Suppressor macrophage treated with lipopolysaccharide for 1 hour (primary cell): ENCODE measurements around the gene PAPSS1.
"Not testable (repeated sequence)": the region's sequence is repeated elsewhere in the genome, so short reads cannot be mapped to it uniquely, and the experiment has no call there.

Experiments
- DNase-seq, 3 donors: peaks; one replicate each; pipeline ENCODE4 v3.0.0-alpha.2; 2020 to 2022

Gene PAPSS1

DNA sequence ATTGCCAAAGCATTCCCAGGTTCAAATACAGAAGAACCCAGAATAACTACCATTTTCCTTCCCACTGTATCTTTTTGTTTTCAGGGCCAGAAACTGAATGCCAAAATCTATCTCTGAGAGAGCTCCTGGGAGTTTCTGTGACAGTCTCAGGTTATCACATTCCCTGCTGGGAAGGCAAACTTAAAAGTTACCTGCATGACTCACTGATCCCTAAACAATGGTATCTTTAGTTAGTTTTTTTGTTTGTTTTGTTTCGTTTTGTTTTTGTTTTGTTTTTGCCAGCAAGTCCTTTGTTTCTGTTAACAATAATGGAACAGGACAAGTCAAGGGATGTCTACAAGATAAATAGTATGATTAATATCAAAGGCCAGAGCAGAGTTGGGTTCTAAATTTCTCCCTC is 34.3 kb downstream of the PAPSS1 start:
- no peak for DNase-seq

DNA sequence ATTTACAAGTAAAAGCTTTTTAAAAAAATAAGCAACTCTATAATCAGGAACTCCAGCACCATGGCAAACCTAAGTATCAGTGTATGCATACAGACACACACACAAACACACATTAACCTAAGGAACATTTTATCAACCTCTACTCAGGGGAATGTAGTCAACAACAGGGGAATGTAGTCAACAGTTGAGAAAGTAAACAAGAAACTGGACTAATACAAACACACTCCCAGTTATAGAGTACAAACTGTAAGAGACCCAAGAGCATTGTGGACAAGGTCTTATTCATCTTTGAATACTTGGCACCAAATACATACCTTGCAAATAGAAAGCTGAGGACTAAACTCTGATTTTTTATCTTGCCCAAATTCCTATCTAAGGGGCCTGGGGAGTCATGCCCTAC is 36.2 kb downstream of the PAPSS1 start:
- no peak for DNase-seq

DNA sequence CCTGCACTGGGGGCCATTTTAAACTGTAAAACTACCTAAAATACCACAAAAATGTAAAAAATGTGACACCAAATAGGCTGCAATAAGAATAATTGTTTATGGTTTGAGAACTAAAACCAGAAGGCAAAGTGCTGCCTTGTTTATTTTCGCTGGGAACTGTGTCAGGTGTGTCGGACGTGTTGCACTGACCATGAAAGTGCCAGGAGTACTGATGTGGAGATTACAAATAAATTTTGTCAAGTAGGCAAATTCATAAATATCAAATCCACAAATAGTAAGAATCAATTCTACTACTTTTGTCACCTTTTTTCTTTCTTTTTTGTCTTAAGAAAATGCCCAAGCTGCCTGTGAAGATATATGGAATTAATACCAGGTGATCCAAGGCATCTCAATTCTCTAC is 37.7 kb downstream of the PAPSS1 start:
- DNase-seq = no peak

DNA sequence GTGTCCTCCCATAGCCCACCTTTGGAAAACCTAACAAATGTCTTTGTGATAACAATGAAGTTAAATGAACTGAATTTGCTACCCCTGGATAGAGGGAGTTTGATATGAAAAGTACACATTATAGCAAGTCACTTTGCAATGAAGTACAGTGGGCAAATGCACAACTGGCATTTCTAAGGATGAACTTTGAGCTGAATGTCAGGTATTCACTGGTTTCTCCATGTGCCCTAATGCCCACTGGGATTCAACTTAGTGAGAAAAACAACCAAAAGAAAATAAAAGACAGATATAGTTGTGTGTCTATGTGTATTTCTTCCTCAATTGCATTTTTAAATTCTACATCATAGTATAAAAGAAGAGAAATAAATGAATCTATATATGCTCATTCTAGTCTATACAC is 51.0 kb downstream of the PAPSS1 start:
- no peak for DNase-seq

DNA sequence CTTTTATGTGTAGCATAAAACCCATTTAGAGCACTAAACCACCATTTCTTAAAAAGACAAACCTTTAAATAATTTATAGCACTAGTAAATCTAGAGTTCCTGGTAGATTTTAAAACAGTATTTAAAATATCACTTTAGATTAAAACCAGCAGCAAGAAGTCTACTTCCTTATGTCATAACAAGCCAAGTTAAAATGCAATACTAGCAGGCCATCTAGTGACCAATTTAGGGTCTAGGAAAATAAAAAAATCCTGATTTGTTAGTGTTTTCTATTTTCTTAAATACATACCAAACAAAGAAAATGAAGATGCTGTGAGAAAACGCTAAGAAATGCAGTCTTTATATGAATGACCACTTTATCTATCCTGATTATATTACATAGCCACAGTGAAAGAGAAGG is 53.9 kb downstream of the PAPSS1 start:
- peak; percentile 3 to 38 (median 23) for DNase-seq

DNA sequence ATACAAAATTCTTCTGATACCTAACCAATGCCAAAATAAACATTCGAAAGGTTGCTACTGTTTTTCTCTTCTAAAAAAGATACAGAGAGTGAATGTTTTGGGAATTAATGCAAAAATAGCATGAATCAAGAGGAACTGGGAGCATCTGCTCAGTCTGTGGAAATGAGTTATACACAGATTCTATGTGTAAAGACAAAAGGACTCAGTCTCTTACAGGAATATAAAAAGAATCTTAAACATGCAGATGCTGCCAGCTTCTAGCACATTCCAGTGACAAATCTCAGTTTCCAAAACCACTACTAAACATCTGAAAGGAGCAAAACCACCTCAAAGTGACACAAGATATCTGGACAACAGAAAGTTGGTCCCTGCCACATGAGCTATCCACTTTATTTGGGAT is 55.0 kb downstream of the PAPSS1 start:
- DNase-seq = no peak

DNA sequence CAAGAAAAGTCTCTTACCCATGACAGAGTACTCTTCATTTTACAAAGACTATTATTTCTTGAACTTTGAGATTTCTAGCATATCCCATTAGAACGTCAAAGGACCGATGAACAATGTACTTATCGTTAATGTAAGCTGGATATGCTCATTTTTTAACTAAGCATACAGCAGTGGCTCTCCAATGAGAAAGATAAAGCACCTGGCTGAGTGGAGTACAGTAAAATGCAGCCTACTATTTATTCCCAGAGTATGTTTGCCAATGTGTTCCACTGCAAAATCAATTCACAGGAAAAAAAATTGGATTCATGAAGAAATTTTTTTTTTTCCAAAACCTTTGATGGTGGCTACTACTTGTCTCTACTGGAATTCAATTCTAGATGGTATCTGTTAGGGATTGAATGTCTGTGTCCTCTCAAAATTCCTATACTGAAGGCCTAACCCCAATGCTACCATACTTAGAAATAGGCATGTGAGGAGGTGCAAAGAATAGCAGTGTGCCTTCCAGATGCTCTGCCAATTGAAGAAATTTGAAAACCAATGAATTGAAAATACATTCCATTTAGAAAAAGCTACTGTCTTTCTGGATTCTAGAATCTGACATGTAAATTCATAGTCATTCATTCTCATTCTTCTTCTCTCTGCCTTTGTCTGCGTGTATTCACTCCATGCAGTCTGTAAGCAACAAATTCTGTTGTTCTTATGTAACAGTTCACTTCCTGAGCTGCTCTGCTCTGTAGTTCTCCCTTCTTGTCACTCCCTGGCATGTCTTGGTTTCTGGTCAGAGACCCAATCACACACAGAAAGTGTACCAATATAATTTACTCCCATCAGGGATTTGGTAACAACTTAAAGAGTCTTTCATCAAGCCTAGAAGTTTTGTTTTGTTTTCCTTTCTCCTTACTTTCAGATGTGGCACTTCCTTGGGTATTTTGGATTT is 61.4 kb downstream of the PAPSS1 start:
- DNase-seq = peak; percentile 16 to 33 (median 17)

DNA sequence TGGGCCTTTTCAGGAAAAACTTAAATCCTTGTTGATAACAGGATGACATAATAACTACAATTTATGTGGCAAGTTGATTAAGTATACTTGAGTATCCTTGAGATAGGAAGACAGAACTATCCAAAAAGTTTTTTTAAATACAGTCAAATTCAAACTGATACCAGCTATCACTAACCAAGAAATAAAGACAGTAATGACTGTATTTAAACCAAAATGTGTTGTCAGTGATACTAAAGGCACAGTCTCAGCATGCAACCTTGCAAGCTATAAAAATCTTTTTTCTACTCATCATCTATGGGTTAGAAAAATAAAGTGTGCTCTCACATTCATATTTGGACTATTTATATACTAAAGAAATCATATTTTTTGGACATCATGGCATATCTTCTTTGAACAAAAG is 64.7 kb downstream of the PAPSS1 start:
- no peak for DNase-seq

DNA sequence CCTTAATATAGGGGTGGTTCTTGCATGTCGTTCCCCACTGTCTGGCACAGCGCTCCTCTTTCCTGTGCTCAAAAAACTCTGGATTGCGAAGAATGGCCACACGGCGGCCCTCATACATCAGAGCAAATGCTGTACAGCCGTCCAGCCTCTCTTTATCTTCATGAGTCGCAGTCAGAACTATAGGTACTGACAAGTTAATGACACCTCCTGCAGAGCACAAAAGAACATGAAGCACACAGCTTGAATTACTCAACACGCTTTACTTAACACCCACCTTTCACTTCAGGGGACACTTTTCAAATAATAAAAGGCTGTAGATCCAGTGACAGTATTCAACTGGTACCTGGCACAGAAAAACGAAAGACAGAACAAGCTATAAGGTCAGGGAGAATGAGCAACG is 65.3 kb downstream of the PAPSS1 start:
- DNase-seq = no peak

DNA sequence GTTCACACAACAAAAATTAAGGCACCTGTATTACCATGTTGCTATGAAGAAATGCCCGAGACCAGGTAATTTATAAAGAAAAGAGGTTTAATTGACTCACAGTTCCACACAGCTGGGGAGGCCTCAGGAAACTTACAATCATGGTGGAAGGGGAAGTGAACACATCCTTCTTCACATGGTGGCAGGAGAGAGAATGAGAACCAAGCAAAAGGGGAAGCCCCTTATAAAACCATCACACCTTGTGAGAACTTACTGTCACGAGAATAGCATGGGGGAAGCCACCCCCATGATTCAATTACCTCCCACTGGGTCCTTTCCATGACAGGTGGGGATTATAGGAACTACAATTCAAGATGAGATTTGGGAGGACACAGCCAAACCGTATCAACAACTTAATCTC is 68.6 kb downstream of the PAPSS1 start:
- DNase-seq = not testable (repeated sequence)

DNA sequence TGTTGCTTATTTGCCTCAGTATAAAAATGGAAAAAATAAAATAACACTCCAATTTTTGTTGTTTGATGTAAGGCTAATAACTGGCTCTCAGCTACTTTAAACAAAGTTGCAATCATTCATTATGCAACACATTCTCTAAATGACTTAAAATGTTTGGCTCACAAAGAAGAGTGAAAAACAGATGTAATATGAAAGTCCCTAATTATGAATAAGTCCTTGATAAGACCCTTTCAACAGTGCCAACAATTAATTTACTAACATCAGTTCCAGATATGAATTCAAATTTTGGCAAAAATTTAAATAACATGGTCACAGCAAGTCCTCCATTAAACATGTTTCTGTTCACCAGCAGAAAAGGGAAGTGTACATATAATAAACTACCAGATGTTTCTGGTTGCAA is 69.8 kb downstream of the PAPSS1 start:
- no peak for DNase-seq

DNA sequence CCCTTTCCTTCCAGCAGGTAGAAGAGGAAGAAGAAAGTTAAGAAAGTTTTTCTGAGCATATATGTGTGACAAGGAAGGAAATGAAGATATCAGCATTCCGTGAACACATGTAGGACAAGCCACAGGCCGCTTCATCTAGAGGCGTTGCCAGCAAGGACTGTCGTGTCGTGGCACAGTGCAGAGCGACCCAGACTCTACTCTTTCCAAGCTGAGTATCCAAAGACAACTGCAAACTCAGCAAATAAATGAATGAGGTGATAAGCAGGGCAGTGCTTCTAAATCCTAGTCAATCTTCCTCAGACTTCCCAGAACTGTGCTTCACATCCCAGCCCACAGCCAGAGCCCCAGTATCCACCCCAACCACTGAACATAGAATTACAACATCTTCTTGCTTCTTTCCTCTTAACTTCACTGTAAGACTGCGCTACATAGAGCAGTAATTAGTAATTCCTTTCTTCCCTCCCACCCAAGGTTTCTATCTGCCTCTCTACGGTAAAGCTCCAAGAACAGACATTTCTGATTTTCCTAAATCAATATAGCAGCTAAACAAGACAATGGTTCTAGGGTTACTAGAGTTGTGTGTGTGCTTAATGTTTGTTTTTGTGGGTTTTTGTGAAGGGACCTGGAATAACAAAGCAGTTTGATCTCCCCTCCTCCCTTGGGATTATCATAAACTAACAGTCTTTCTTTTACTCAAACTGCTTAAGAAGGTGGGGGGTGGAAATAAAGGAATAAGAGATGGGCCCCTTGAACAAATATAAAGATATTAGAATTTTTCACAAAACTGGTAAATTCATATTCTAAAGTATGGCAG is 71.6 kb downstream of the PAPSS1 start:
- no peak for DNase-seq

DNA sequence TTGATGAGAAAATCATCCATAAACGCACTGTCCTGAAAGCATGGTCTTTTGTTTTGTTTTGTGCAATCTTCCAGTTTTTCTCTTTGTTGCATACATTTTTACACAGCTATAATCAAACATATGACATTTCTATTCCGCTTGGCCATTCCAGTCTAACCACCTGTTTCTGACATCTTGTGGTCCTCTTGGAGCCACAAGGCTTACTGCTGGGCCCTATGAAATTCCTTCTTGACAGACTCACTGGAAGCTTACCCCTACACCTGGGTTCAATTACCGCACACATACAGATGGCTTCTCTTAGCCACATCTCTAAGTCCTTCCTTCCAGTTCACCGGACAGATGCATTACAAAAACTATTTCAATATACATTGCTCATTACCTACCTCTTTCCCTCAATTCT is 72.4 kb downstream of the PAPSS1 start:
- DNase-seq = no peak

DNA sequence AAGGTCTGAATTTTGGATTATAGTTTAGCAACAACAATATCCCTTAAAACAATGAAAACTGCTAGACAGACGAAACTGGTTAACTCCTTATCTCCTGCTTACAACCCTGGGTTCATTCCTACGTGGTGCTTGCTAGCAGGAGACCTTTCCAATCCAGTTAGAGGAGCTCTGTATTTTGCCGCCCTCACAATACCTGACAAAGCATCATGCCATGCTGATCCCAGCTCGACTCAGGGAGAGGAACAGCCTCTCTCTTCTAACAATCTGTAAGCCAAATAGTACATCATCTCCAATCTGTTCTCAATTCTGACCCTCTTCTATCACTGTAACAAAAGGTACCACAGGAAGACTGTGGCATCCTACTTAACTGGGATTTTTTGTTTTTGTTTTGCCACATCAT is 74.4 kb downstream of the PAPSS1 start:
- no peak for DNase-seq

DNA sequence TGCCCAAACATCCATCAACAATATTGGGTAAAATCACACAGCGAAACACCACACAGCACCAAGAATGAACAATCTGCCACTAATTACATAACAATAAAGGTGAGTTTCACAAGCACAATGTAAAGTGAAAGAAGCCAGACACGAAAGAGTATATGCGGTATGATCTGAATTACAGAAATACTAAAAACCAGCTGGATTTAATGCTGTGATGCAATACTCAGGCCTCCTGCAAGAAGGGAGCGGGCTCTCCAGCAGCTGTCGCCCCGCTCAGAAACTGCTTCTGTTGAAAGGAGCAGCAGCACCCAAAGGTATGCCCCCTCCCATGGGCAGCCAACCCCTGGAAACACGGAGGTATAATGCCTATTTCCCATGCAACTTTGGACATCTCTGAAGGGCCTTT is 77.0 kb downstream of the PAPSS1 start:
- DNase-seq = no peak

DNA sequence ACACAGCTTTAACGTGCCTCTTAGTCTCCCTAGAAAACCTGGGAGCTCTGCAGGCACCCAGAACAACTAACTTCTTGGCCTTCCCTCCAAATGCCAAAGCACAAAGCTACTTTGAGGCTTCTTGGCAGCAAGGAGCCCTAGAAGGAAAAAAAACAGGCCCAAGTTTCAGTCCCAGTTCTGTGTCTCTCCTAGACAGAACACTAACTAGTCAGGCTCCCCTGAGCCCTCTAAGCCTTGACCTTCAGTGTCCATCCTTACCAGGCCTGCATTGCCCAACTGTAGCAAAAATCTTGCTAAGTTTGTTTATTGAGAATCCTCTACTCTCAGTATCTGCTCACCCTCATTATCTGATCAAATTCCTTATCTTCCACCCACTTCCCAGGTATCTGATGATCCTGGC is 79.2 kb downstream of the PAPSS1 start:
- no peak for DNase-seq

DNA sequence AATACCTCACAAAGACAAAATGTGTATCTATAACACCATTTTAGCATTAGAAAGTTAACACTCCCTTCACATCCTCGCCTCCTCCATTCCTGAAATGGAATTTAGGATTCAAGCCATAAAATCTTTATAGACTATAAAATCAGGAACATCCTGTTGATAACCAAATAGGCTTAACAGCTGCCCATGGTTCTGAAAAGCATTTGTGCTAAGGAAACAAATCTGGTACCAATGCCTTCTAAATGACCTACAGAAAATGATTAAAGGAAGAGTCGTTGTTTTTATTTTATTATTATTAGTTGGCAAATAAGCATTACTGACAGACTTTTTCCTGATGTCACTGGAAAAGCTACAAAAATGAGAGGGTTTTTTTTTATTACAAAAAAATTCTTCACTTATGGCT is 79.8 kb downstream of the PAPSS1 start:
- no peak for DNase-seq

DNA sequence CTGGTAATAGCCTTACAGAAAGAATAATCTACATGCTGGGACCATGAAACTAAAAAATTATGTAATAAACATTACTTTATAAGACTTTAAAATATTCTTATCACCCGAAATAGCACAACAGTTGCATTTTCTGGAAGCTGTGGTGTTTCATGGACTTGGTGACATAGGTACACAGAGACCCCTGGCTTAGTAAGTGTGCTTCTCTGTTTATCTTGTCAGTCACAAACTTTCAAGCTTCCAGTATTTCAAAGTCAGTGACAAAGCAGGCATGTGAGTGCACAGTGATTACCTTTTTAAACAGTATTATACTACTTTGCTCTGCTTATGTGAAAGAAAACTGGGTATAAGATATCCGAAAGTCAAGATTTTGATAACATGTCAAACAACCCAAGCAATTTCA is 84.3 kb downstream of the PAPSS1 start:
- no peak for DNase-seq

DNA sequence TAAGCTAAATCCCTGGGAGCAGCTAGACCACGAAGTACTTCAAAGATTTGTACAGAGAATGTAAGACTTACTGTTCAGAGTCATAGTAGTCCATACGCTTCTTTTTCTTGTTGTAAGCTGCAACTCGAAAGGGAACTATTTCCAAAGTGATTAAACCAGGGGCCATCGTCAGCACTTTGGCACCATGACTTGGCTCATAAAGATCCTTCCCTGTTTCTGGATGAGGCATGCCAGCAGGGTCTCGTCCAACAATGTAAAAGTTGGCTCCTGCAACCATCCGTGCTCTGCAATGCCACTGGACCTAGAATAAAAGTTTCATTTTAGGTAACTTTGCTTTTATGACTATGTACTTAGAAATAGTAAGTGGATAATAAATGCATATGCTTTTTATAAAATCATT is 88.5 kb downstream of the PAPSS1 start:
- DNase-seq = no peak

DNA sequence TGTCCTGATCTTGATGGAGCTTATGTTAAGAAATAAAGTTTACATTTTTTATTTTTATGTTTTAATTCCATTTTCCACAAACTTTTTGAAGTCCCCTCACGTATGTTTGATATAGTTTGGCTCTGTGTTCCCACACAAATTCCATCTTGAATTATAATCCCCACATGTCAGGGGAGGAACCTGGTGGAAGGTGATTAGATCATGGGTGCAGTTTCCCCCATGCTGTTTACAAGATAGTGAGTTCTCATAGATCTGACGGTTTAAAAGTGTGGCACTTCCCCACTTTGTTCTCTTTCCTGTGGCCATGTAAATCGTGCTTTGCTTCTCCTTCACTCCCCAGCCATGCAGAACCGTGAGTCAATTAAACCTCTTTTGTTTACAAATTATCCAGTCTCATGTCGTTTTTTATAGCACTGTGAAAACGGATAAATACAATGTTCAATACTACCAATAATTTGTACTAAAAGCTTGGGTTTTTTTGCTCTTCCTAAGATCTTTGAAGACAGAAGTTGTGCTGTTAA is 89.8 kb downstream of the PAPSS1 start:
- DNase-seq = no peak

DNA sequence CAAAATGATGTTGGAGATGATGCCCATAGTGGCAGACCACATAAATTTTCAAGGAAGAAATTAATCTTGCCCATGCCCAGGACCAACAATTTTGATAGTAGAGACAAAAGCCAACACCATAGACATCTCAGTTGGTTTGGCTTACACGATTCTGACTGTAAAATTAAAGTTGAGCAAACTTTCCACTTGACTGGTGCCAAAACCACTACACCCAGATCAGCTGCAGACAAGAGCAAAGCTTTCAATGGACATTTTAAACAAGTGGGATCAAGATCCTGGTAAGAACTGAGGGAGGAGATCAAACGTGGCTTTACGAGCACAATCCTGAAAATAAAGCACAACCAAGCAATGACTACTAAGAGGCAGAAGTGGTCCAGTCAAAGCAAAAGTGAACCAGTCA is 90.7 kb downstream of the PAPSS1 start:
- DNase-seq = no peak

DNA sequence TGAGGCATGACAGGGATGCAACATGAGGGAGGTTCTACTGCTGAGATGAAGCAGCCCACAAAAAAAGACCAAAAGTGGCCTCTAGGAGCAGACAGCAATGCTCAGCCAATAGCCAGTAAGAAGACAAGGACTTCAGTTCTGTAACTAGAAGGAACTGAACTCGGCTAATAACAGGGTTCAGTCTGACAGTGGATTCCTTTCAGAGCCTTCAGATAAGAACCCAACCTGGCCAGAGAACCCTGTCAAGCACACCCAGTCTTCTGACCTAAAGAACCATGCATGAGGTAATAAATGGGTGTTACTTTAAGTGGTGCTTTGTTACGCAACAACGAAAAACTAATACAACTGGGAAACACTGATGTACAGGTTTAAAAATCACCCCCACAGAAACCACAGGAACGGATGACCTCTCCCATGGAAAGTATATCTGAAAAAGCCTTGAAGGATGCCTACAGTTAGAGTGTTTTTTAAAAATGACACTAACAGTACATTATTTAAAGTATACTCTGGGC is 94.6 kb downstream of the PAPSS1 start:
- DNase-seq = no peak

DNA sequence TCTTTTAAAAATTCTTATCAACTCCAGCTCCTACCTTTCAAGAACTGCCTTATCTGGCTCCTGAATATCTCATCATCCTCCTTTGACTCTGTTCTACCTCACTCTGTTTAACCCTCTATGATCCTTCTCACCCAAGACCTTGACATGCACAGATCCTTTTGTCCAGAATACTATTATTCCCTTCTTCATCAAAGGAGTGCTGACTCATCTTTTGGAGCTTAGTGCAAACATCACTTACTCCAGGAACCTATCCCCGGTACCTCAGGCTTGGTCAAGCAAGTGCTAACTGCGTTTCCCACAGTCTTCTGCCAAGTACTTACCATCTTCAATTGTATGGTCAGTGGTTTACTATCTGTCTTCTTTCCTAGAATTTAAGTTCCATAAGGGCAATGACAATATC is 96.0 kb downstream of the PAPSS1 start:
- no peak for DNase-seq

DNA sequence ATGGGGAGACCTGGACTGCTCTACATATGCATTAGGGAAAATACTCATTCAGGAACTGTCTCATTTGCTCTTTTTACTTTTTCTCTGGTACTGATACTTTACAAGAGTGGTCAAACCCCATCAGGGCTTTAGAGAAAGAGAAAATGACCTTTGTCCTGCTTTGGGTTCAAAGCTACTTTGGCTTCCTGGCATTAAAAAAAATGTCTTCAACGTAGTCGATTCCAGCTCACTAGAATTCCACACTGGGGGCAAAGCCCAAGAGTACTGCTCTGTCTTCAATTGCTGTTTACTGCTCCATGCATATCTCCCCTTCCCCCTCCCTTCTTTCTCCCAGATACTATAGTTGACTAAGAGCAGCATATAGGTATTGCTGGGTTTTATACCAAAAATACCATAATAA is 98.0 kb downstream of the PAPSS1 start:
- no peak for DNase-seq
